Measurements from ENCODE around the gene GNS.

Gene GNS

GRCh38 chr12:64673490-64674169 is 85.6 kb downstream of the GNS start:
- H3K36me3 ChIP-seq (ENCODE audit: control insufficient read depth in 5 of 5, insufficient read depth in 5 of 5, low read length in 5 of 5), result no peaks in the 10 kb centered on the region
- no peaks in the 10 kb centered on the region for H3K27me3 ChIP-seq (ENCODE audit: control insufficient read depth in 5 of 5, insufficient read depth in 4 of 5, low read length in 5 of 5)
- peaks cover 0 to 68% (median 34%) of the 10 kb centered on the region in 5 donors for H3K4me1 ChIP-seq (ENCODE audit: control insufficient read depth in 5 of 5, insufficient read depth in 5 of 5, low read length in 5 of 5)
- H3K4me3 ChIP-seq (ENCODE audit: low read depth in 1 of 5, low read length in 5 of 5), result no peak overlapping the region
- H3K9me3 ChIP-seq (ENCODE audit: control insufficient read depth in 5 of 5, low read length in 5 of 5), result no peaks in the 10 kb centered on the region
- no peak overlapping the region for H3K27ac ChIP-seq (ENCODE audit: low read depth, low read length)
- peak overlapping the region in 1 of 5 donors; percentile 35 for H3K9ac ChIP-seq (ENCODE audit: low read length in 5 of 5)

- H3K4me1 ChIP-seq (ENCODE audit: control insufficient read depth in 5 of 5, insufficient read depth in 5 of 5, low read length in 5 of 5), result peaks cover 0 to 68% (median 34%) of the 10 kb centered on the region in 5 donors
- no peak overlapping the region for H3K27ac ChIP-seq (ENCODE audit: low read depth, low read length)
- peak overlapping the region in 1 of 5 donors; percentile 35 for H3K9ac ChIP-seq (ENCODE audit: low read length in 5 of 5)
- no peaks in the 10 kb centered on the region for H3K27me3 ChIP-seq (ENCODE audit: control insufficient read depth in 5 of 5, insufficient read depth in 4 of 5, low read length in 5 of 5)
- no peak overlapping the region for H3K4me3 ChIP-seq (ENCODE audit: low read depth in 1 of 5, low read length in 5 of 5)
- H3K9me3 ChIP-seq (ENCODE audit: control insufficient read depth in 5 of 5, low read length in 5 of 5), result no peaks in the 10 kb centered on the region
- H3K36me3 ChIP-seq (ENCODE audit: control insufficient read depth in 5 of 5, insufficient read depth in 5 of 5, low read length in 5 of 5), result no peaks in the 10 kb centered on the region
Measured at GRCh38 chr12:64672925-64673409, 86.2 kb downstream of the GNS start.

- Histone ChIP-seq H3K27ac (ENCODE audit: low read depth, low read length) (no peak overlapping the region), H3K4me3 (ENCODE audit: low read depth in 1 of 5, low read length in 5 of 5) (no peak overlapping the region), H3K4me1 (ENCODE audit: control insufficient read depth in 5 of 5, insufficient read depth in 5 of 5, low read length in 5 of 5) (peaks cover 0 to 69% (median 32%) of the 10 kb centered on the region in 5 donors), H3K9ac (ENCODE audit: low read length in 5 of 5) (no peak overlapping the region), H3K27me3 (ENCODE audit: control insufficient read depth in 5 of 5, insufficient read depth in 4 of 5, low read length in 5 of 5) (no peaks in the 10 kb centered on the region), H3K9me3 (ENCODE audit: control insufficient read depth in 5 of 5, low read length in 5 of 5) (no peaks in the 10 kb centered on the region), H3K36me3 (ENCODE audit: control insufficient read depth in 5 of 5, insufficient read depth in 5 of 5, low read length in 5 of 5) (no peaks in the 10 kb centered on the region)
Measured at GRCh38 chr12:64671681-64672080, 87.5 kb downstream of the GNS start.

- Histone ChIP-seq H3K9ac (ENCODE audit: low read length in 5 of 5) (peak overlapping the region in 1 of 5 donors; percentile 39), H3K9me3 (ENCODE audit: control insufficient read depth in 5 of 5, low read length in 5 of 5) (no peaks in the 10 kb centered on the region), H3K4me3 (ENCODE audit: low read depth in 1 of 5, low read length in 5 of 5) (no peak overlapping the region), H3K4me1 (ENCODE audit: control insufficient read depth in 5 of 5, insufficient read depth in 5 of 5, low read length in 5 of 5) (peaks cover 0 to 73% (median 32%) of the 10 kb centered on the region in 5 donors), H3K36me3 (ENCODE audit: control insufficient read depth in 5 of 5, insufficient read depth in 5 of 5, low read length in 5 of 5) (no peaks in the 10 kb centered on the region), H3K27ac (ENCODE audit: low read depth, low read length) (peak overlapping the region; percentile 2), H3K27me3 (ENCODE audit: control insufficient read depth in 5 of 5, insufficient read depth in 4 of 5, low read length in 5 of 5) (no peaks in the 10 kb centered on the region)
Measured at GRCh38 chr12:64670919-64671639, 88.1 kb downstream of the GNS start.

GRCh38 chr12:64670019-64670418 is 89.2 kb downstream of the GNS start:
- peak overlapping the region; percentile 20 for H3K27ac ChIP-seq (ENCODE audit: low read depth, low read length)
- no peaks in the 10 kb centered on the region for H3K9me3 ChIP-seq (ENCODE audit: control insufficient read depth in 5 of 5, low read length in 5 of 5)
- no peak overlapping the region for H3K4me3 ChIP-seq (ENCODE audit: low read depth in 1 of 5, low read length in 5 of 5)
- no peaks in the 10 kb centered on the region for H3K36me3 ChIP-seq (ENCODE audit: control insufficient read depth in 5 of 5, insufficient read depth in 5 of 5, low read length in 5 of 5)
- no peaks in the 10 kb centered on the region for H3K27me3 ChIP-seq (ENCODE audit: control insufficient read depth in 5 of 5, insufficient read depth in 4 of 5, low read length in 5 of 5)
- H3K4me1 ChIP-seq (ENCODE audit: control insufficient read depth in 5 of 5, insufficient read depth in 5 of 5, low read length in 5 of 5), result peaks cover 0 to 72% (median 43%) of the 10 kb centered on the region in 5 donors
- no peak overlapping the region for H3K9ac ChIP-seq (ENCODE audit: low read length in 5 of 5)

GRCh38 chr12:64669270-64669842 is 89.8 kb downstream of the GNS start:
- Histone ChIP-seq H3K9me3 (ENCODE audit: control insufficient read depth in 5 of 5, low read length in 5 of 5) (no peaks in the 10 kb centered on the region), H3K27me3 (ENCODE audit: control insufficient read depth in 5 of 5, insufficient read depth in 4 of 5, low read length in 5 of 5) (no peaks in the 10 kb centered on the region), H3K4me1 (ENCODE audit: control insufficient read depth in 5 of 5, insufficient read depth in 5 of 5, low read length in 5 of 5) (peaks cover 0 to 69% (median 46%) of the 10 kb centered on the region in 5 donors), H3K36me3 (ENCODE audit: control insufficient read depth in 5 of 5, insufficient read depth in 5 of 5, low read length in 5 of 5) (no peaks in the 10 kb centered on the region), H3K9ac (ENCODE audit: low read length in 5 of 5) (peak overlapping the region in 2 of 5 donors; percentile 49 to 58), H3K4me3 (ENCODE audit: low read depth in 1 of 5, low read length in 5 of 5) (peak overlapping the region in 3 of 5 donors; percentile 19 to 33 (median 20)), H3K27ac (ENCODE audit: low read depth, low read length) (peak overlapping the region; percentile 24)

GRCh38 chr12:64667793-64668192 is 91.4 kb downstream of the GNS start:
- Histone ChIP-seq H3K27ac (ENCODE audit: low read depth, low read length) (no peak overlapping the region), H3K36me3 (ENCODE audit: control insufficient read depth in 5 of 5, insufficient read depth in 5 of 5, low read length in 5 of 5) (no peaks in the 10 kb centered on the region), H3K27me3 (ENCODE audit: control insufficient read depth in 5 of 5, insufficient read depth in 4 of 5, low read length in 5 of 5) (no peaks in the 10 kb centered on the region), H3K4me1 (ENCODE audit: control insufficient read depth in 5 of 5, insufficient read depth in 5 of 5, low read length in 5 of 5) (peaks cover 0 to 53% (median 46%) of the 10 kb centered on the region in 5 donors), H3K9me3 (ENCODE audit: control insufficient read depth in 5 of 5, low read length in 5 of 5) (no peaks in the 10 kb centered on the region), H3K9ac (ENCODE audit: low read length in 5 of 5) (no peak overlapping the region), H3K4me3 (ENCODE audit: low read depth in 1 of 5, low read length in 5 of 5) (no peak overlapping the region)

GRCh38 chr12:64666054-64666914 is 92.9 kb downstream of the GNS start:
- H3K4me1 ChIP-seq (ENCODE audit: control insufficient read depth in 5 of 5, insufficient read depth in 5 of 5, low read length in 5 of 5), result peaks cover 0 to 42% (median 40%) of the 10 kb centered on the region in 5 donors
- H3K27me3 ChIP-seq (ENCODE audit: control insufficient read depth in 5 of 5, insufficient read depth in 4 of 5, low read length in 5 of 5), result no peaks in the 10 kb centered on the region
- no peak overlapping the region for H3K9ac ChIP-seq (ENCODE audit: low read length in 5 of 5)
- H3K27ac ChIP-seq (ENCODE audit: low read depth, low read length), result no peak overlapping the region
- H3K36me3 ChIP-seq (ENCODE audit: control insufficient read depth in 5 of 5, insufficient read depth in 5 of 5, low read length in 5 of 5), result no peaks in the 10 kb centered on the region
- H3K4me3 ChIP-seq (ENCODE audit: low read depth in 1 of 5, low read length in 5 of 5), result no peak overlapping the region
- no peaks in the 10 kb centered on the region for H3K9me3 ChIP-seq (ENCODE audit: control insufficient read depth in 5 of 5, low read length in 5 of 5)

GRCh38 chr12:64665514-64665913 is 93.7 kb downstream of the GNS start:
- Histone ChIP-seq H3K4me3 (ENCODE audit: low read depth in 1 of 5, low read length in 5 of 5) (no peak overlapping the region), H3K27ac (ENCODE audit: low read depth, low read length) (no peak overlapping the region), H3K9me3 (ENCODE audit: control insufficient read depth in 5 of 5, low read length in 5 of 5) (no peaks in the 10 kb centered on the region), H3K27me3 (ENCODE audit: control insufficient read depth in 5 of 5, insufficient read depth in 4 of 5, low read length in 5 of 5) (no peaks in the 10 kb centered on the region), H3K4me1 (ENCODE audit: control insufficient read depth in 5 of 5, insufficient read depth in 5 of 5, low read length in 5 of 5) (peaks cover 0 to 34% (median 32%) of the 10 kb centered on the region in 5 donors), H3K9ac (ENCODE audit: low read length in 5 of 5) (no peak overlapping the region), H3K36me3 (ENCODE audit: control insufficient read depth in 5 of 5, insufficient read depth in 5 of 5, low read length in 5 of 5) (no peaks in the 10 kb centered on the region)

Measured in subcutaneous abdominal adipose tissue (tissue), 5 donors.